Fibroblast of skin of left quadriceps (primary cell): ENCODE measurements around the gene HOXA3.

ENCODE experiments used
- DNase-seq, 2 experiments: peaks; one replicate each; pipeline ENCODE4 v3.0.0-alpha.2; 2013; ENCODE audit warnings: low read depth in 2 of 2

HOXA3 gene

DNA sequence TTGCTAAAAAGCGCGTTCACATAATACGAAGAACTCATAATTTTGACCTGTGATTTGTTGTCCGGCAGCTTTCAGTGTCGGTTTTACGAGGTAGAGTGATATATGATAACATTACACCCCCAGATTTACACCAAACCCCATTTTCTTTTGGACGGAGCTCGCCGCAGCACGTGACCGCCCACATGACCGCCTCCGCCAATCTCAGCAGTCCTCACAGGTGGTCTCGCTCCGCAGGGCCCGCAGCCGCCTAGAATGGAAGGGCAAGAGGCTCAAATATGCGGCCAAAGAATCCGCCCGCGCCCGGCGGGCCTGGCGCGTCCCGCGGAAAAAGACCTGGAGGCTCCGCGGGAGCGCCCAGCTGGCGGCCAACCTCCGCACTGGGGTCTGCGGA is 4.1 kb upstream of the HOXA3 start, which contains the start of gene HOXA7:
TSS of gene HOXA7 (minus strand) at position 168 of the 391 bp plus-strand sequence. CDS start at position 38, 130 bp downstream.
- DNase-seq: no peak

DNA sequence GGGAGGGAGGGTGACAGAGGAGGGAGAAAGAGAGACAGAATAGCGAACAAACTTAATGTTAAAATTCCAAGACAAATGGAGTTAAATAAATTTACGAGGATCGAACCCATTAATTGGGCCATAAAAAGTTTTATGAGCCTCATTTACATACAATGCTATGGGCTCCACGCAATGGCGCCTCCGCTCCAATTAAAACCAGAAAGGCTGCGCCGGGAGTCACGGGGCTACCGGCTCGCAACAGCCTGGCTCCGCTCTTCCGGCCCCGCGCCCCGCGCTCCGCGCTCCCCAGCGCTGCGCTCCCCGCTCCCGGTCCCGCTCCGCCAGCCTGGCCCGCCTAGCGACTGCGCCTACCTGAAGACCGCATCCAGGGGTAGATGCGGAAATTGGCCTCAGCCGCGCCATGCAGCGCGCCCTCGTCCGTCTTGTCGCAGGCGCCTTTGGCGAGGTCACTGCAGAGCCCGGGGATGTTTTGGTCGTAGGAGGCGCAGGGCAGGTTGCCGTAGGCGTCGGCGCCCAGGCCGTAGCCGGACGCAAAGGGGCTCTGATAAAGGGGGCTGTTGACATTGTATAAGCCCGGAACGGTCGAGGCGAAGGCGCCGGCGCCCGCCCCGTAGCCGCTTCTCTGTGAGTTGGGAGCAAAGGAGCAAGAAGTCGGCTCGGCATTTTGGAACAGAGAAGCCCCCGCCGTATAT is 3.6 kb upstream of the HOXA3 start:
- no peak for DNase-seq

DNA sequence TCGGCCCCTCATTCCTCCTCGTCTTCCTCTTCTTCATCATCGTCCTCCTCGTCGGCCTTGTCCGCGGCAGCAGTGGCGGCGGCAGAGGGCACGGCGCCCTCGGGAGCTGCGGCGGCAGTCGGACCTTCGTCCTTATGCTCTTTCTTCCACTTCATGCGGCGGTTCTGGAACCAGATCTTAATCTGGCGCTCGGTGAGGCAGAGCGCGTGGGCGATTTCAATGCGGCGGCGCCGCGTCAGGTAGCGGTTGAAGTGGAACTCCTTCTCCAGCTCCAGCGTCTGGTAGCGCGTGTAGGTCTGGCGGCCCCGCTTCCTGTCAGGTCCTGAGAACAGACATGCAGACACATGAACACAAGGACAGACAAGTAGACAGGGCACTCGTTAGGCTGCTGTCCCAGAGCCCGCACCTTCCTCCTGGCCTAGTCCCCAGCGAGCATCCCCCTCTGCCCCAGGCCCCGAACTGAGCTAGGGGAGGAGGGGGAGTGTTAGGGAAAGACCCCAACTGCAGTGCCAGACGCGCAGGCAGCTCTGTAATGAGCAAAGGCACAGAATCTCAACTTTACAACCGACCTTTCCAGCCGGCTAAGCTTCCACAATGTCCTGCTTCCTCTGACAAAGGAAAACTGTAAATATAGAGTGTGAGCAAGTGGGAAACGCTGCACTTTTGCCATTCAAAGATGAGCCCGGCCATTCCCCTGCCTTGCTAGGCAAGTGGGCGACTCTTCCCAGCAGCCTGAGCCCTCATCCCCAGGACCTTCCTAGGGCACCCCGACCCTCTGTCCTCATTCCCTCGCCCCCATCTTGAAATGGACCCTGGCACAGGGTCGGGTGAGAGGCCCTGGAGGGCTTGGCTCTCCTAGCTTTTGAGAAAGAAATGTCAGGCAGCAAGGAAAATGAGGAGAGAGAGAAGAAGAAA is 2.8 kb upstream of the HOXA3 start:
- no peak for DNase-seq

GRCh38 chr7:27154369-27154768 is 2.0 kb upstream of the HOXA3 start:
- no peak for DNase-seq

DNA sequence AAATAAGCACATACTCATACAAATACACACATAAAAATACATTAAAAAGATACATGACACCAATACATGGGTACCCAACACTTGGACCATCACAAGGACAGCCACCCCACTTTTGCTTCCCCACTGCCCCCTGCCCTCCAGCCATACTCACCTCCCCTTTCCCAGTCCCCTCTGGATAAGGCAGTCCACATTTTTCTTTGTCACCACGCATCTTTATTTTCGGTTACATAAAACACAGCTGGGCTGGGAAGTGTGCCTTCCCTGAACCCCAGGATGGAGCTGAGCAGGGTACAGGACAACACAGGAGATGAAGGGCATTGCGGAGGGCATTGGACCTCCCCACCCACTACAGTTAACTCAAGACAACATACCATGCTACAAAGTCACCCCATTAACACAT is 1.1 kb upstream of the HOXA3 start:
- DNase-seq: no peak

DNA sequence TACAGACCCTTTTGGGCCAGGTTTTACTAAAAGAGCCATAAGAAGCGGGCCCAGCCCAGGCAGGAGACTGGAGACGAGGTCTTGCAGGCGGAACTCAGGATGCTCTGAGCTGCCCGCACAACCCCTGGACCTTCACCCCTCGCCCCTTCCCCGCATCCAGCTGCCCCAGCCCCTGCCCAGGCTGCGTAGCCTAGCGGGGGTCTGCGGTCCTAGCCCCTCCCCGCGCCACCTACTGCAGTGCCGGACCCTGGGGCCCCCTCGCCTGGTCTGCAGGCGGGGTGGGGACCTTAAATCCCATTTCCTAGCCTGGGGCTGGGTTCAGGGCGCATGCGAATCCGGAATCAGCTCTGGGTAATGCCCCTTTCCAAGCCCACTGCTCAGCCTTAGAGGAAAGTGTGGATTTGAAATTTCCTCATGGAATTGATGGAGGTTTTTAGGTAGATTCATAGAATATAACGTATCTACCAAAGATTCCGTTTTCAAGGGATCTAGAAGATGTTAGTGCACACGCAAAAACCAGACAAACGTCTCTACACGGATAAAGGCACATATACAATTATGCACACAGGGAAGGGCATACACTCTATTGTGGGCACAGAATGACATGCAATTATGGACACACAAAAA is 546 bp upstream of the HOXA3 start:
- DNase-seq: no peak

DNA sequence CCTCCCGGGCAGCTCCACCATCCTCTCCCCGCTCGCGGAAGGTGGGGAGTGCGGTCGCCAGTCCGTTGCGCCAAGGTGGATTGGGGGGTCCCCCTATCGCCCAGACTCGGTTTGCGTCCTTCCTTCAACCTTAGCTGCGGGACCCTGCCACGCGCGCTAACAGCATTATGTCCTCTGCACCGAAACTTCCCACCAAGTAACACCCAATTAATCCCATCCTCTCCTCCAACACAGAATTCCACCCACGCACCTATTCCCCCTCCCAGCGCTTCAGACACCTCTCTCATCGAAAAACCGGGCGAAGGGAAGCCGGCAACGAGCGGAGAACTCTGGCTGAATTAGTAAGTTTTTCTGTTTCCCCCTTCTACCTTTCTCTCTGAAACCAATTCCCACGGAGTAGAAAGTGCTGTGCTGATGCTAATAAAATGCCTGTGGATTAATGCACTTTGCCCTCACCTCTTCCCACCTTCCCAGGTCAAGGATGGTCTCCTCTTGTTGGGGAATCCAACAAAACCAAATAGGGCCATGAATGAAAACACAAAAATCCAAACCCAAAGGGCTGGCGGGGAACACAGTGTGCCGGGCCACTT is 947 bp downstream of the HOXA3 start:
- DNase-seq: no peak

GRCh38 chr7:27150568-27151340 is 1.6 kb downstream of the HOXA3 start:
- no peak for DNase-seq

DNA sequence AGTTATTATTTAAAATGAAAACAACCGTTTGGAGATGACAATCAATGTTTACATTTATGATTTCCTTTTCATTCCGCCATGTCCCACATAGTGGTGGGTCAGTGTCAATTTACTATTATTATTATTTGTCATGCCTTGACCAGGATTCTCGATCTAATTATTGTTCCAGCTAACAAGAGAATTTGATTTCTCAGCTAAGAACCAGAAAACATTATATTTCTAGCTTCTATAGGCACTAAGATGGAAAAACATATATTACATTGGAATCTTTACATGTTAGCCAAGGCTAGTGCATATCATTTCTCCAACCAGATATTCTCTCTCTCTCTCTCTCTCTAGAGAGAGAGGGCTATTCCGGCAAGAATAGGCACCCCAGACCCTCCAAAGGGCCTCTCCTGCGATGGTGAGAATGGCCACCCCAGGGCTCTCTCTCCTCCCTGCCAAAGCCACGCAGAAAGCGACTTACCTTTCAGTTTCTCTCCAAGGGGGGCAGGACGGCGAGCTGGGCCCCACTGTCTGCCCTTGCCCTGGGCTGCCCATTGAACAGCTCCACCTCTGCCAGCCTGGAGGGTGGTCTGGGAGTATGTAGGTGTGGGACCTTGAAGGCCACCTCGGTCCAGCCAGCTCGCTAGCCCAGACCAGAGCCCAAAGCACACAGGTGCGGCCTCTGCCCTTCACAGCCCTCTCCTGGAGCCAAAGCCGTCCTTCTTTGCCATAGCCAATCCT is 2.4 kb downstream of the HOXA3 start:
- no peak for DNase-seq

DNA sequence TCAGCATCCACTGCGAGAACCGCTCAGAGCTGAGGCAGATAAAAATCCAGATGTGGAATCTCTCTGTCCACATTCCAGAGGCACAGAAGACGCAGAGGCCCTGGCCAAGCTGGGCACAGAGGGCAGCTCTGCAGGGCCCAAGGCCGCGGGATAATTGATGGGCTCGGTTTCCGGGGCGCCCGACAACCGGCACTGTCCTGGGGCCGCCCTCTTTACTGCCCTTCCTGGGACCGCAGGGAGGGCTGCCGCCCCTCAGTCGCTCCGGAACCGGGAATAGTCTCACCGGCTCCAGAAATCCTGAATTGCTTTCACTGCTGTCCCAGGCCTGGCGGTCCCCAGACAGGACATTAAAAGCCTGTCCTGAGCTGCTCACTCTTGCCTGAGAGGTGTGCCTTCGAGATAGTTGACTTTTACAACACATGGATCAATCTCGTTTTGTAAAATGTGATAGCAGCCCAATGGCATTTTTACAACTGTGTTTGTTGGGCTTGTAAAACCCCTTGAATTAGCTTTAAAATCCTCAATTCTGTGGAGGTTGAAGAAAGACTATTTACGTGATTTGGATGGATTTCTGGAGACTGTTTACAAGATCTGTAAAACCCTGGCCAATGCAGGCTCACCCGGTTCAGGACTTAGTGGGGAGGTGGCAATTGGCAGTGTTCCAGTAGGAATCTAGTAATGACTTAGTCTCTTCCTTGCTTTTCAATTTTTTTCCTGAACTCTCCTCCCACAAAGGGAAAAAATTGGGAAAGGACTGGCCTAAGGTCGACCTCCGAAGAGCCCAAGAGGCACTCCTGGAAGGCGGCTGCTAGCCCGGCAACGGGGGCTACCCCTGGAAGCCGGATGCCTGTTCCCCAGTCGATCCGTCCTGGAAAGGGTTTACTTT is 3.4 kb downstream of the HOXA3 start:
- no peak for DNase-seq

DNA sequence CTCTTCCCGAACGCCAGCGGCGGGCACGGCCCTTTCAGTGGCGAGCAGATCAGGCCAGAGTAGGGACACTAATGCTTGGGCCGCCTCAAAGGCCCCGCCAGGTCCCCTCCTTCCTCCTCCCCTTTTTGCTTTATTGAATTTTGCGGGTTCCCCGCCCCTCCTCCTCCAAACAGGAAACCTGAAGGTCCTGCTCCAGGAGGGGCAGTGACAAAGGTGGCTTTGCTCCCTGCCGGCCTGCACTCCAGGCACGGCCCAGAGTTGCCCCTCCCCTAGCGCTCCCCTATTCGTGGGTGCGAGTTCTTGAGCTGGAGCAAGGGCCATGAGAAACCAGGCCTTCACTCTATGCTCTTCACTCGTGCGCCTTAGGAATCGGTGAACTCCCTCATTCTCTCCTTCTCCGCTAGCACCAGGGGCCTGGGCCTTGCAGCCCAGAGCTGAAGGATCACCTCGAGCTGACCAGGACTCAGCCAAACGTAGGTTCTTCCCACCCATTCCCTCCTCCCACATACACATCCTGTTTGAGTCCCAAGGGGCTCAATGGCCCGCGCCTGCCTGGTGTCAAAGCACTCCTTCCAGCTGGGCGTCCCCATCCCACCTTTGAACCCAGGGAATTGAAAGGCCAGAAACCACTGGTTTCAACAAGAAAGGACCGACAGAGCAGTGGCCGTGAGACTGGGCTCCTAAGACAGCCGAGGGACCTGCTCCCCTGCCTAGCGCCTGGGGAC is 4.2 kb downstream of the HOXA3 start:
- DNase-seq: no peak

- no peak for DNase-seq
Measured at GRCh38 chr7:27147199-27148030, 5.0 kb downstream of the HOXA3 start, which contains the start of gene HOXA6. Gene HOXA6, minus strand, starts transcription at chr7:27147774. Its CDS starts 25 bp downstream, at chr7:27147749.

- DNase-seq: no peak
Measured at GRCh38 chr7:27146491-27147198, 5.7 kb downstream of the HOXA3 start.

GRCh38 chr7:27145914-27146412 is 6.4 kb downstream of the HOXA3 start:
- no peak for DNase-seq

DNA sequence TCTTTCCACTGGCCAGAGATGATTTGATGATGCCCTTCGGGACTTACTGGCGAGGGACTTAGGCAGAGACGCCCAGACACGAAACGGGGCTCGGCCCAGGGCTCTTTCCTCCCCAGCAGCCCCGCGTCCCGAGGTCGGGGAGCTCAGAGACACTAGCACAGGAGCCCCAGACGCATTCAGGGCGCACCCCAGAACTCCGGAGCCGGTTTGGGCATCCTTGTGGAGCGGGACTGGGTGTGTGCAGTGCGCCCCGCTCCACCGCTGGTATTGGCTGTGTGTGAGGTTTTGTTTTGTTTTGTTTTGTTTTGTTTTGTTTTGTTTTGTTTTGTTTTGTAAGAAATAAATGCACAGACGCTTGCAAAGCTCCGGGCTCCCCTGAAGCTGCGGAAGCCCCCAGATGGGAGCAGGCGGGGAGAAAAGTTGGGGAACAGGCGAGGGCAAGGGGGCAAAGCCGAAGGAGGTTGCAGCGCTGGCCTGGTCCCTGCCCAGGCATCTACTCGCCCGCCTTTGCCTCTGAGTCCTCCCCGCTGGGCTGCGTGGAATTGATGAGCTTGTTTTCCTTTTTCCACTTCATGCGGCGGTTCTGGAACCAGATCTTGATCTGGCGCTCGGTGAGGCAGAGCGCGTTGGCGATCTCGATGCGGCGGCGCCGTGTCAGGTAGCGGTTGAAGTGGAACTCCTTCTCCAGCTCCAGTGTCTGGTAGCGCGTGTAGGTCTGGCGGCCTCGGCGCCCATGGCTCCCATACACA is 7.0 kb downstream of the HOXA3 start:
- no peak for DNase-seq

DNA sequence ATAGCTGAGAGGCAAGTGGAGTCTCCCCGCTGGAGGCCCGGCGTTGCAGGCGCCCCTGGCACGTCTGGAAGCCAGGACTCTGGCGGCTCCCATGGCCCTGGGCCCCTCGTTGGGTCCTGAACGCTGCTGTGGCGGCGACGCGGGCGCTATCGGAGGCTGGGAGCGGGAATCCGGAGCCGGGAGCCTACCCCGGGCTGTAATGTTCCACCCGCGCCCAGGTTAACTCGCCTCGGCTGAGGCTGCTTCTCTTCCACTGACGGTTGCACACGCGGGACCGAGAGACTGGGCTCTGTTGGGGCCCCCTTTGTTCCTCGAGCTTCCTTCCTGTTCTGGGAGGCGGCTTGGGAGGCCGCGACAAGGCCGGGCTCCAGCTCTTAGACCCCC is 7.6 kb downstream of the HOXA3 start:
- DNase-seq: no peak
